ACC112 (cell line): ENCODE measurements around the gene HBD.

Source experiments
- H2AFZ ChIP-seq: fragments of 200-600 bp; sonication (generic); one replicate; pipeline ENCODE4 v1.6.0; 2017; ENCODE audit warnings: antibody characterized with exemption, low read length; ENCODE audit not compliant: unreplicated experiment
- H3K27ac ChIP-seq: fragments of 200-600 bp; sonication (generic); 2 replicates; pipeline ENCODE4 v1.5.1; 2014; ENCODE audit warnings: low read depth, mild to moderate bottlenecking, antibody characterized with exemption, low read length, moderate library complexity
- H3K27me3 ChIP-seq: fragments of 200-600 bp; sonication (generic); 2 replicates; pipeline ENCODE4 v1.6.1; 2014; ENCODE audit warnings: mild to moderate bottlenecking, antibody characterized with exemption, low read length, moderate library complexity, mixed read lengths; ENCODE audit not compliant: insufficient read depth
- H3K36me3 ChIP-seq: fragments of 200-600 bp; sonication (generic); 2 replicates; pipeline ENCODE4 v1.6.1; 2016; ENCODE audit warnings: mild to moderate bottlenecking, antibody characterized with exemption, low read length, moderate library complexity, mixed read lengths; ENCODE audit not compliant: insufficient read depth
- H3K4me1 ChIP-seq: fragments of 200-600 bp; sonication (generic); one replicate; pipeline ENCODE4 v1.6.1; 2016; ENCODE audit warnings: low read length, mixed read lengths; ENCODE audit not compliant: insufficient read depth, unreplicated experiment, control insufficient read depth
- H3K4me3 ChIP-seq: fragments of 200-600 bp; sonication (generic); 2 replicates; pipeline ENCODE4 v1.5.1; 2014; ENCODE audit warnings: mild to moderate bottlenecking, low read depth, low read length
- H3K79me2 ChIP-seq: fragments of 200-600 bp; sonication (generic); one replicate; pipeline ENCODE4 v1.6.0; 2016; ENCODE audit warnings: low read length; ENCODE audit not compliant: control insufficient read depth, unreplicated experiment, insufficient read depth

The HBD gene

GRCh38 chr11:5223686-5224085 is 10.6 kb downstream of the HBD start:
- no peaks in the 10 kb centered on the region for H3K4me1 ChIP-seq
- H3K27me3 ChIP-seq: no peaks in the 10 kb centered on the region
- H3K79me2 ChIP-seq: no peaks in the 10 kb centered on the region
- H3K36me3 ChIP-seq: no peaks in the 10 kb centered on the region
- no peak overlapping the region for H3K27ac ChIP-seq
- H2AFZ ChIP-seq: no peak overlapping the region
- no peak overlapping the region for H3K4me3 ChIP-seq

- Histone ChIP-seq H3K36me3 (no peaks in the 10 kb centered on the region), H2AFZ (no peak overlapping the region), H3K4me1 (no peaks in the 10 kb centered on the region)
These were observed 11.1 kb downstream of the HBD start for GRCh38 chr11:5223146-5223545.

GRCh38 chr11:5210376-5210885 is 23.9 kb downstream of the HBD start:
- no peaks in the 10 kb centered on the region for H3K27me3 ChIP-seq
- H3K4me3 ChIP-seq: no peak overlapping the region
- no peaks in the 10 kb centered on the region for H3K79me2 ChIP-seq
- no peaks in the 10 kb centered on the region for H3K36me3 ChIP-seq
- H3K27ac ChIP-seq: no peak overlapping the region
- no peak overlapping the region for H2AFZ ChIP-seq
- no peaks in the 10 kb centered on the region for H3K4me1 ChIP-seq

More at GRCh38 chr11:5223146-5223545, 11.1 kb downstream of the HBD start:
- Histone ChIP-seq H3K4me3 (no peak overlapping the region), H3K27ac (no peak overlapping the region), H3K27me3 (no peaks in the 10 kb centered on the region), H3K79me2 (no peaks in the 10 kb centered on the region)

GRCh38 chr11:5204787-5205186 is 29.5 kb downstream of the HBD start:
- Histone ChIP-seq H3K27me3 (no peaks in the 10 kb centered on the region), H3K79me2 (no peaks in the 10 kb centered on the region), H3K4me3 (no peak overlapping the region), H2AFZ (no peak overlapping the region), H3K27ac (no peak overlapping the region), H3K4me1 (no peaks in the 10 kb centered on the region), H3K36me3 (no peaks in the 10 kb centered on the region)

GRCh38 chr11:5203366-5203765 is 30.9 kb downstream of the HBD start:
- Histone ChIP-seq H3K27ac (no peak overlapping the region), H3K4me1 (no peaks in the 10 kb centered on the region), H3K27me3 (no peaks in the 10 kb centered on the region), H3K4me3 (no peak overlapping the region), H3K79me2 (no peaks in the 10 kb centered on the region), H2AFZ (no peak overlapping the region), H3K36me3 (no peaks in the 10 kb centered on the region)

GRCh38 chr11:5200582-5200981 is 33.7 kb downstream of the HBD start, which contains the start of gene OR51V1:
Gene OR51V1, minus strand, starts transcription at chr11:5200682. Its CDS starts 0 bp downstream, at chr11:5200682.
- Histone ChIP-seq H3K36me3 (no peaks in the 10 kb centered on the region), H3K27ac (no peak within 1 kb of the TSS), H3K79me2 (no peaks in the 10 kb centered on the region), H3K4me3 (no peak within 1 kb of the TSS), H3K4me1 (no peaks in the 10 kb centered on the region), H2AFZ (no peak within 1 kb of the TSS), H3K27me3 (no peaks in the 10 kb centered on the region)

GRCh38 chr11:5198285-5198684 is 36.0 kb downstream of the HBD start:
- Histone ChIP-seq H3K27ac (no peak overlapping the region), H3K27me3 (no peaks in the 10 kb centered on the region), H3K36me3 (no peaks in the 10 kb centered on the region), H3K79me2 (no peaks in the 10 kb centered on the region), H3K4me1 (no peaks in the 10 kb centered on the region), H2AFZ (no peak overlapping the region), H3K4me3 (no peak overlapping the region)

GRCh38 chr11:5197536-5197935 is 36.7 kb downstream of the HBD start:
- H3K36me3 ChIP-seq: no peaks in the 10 kb centered on the region
- H3K27ac ChIP-seq: no peak overlapping the region
- no peak overlapping the region for H3K4me3 ChIP-seq
- no peak overlapping the region for H2AFZ ChIP-seq
- H3K79me2 ChIP-seq: no peaks in the 10 kb centered on the region
- H3K4me1 ChIP-seq: no peaks in the 10 kb centered on the region
- H3K27me3 ChIP-seq: no peaks in the 10 kb centered on the region

- Histone ChIP-seq H3K4me3 (no peak overlapping the region), H3K79me2 (no peaks in the 10 kb centered on the region), H2AFZ (no peak overlapping the region), H3K36me3 (no peaks in the 10 kb centered on the region), H3K4me1 (no peaks in the 10 kb centered on the region), H3K27ac (no peak overlapping the region), H3K27me3 (no peaks in the 10 kb centered on the region)
These were observed 37.6 kb downstream of the HBD start for GRCh38 chr11:5196731-5197130.

GRCh38 chr11:5196067-5196466 is 38.2 kb downstream of the HBD start:
- Histone ChIP-seq H2AFZ (no peak overlapping the region), H3K4me1 (no peaks in the 10 kb centered on the region), H3K27ac (no peak overlapping the region), H3K4me3 (no peak overlapping the region), H3K36me3 (no peaks in the 10 kb centered on the region), H3K79me2 (no peaks in the 10 kb centered on the region), H3K27me3 (no peaks in the 10 kb centered on the region)

GRCh38 chr11:5192738-5193137 is 41.5 kb downstream of the HBD start:
- H3K36me3 ChIP-seq: no peaks in the 10 kb centered on the region
- H3K79me2 ChIP-seq: no peaks in the 10 kb centered on the region
- no peaks in the 10 kb centered on the region for H3K27me3 ChIP-seq
- no peak overlapping the region for H2AFZ ChIP-seq
- H3K4me1 ChIP-seq: no peaks in the 10 kb centered on the region
- H3K27ac ChIP-seq: no peak overlapping the region
- no peak overlapping the region for H3K4me3 ChIP-seq
